Ureter (tissue), 1 donor: Measurements from ENCODE around the gene FUT7. TPM values are rescaled to one million over a fixed set of nuclear protein-coding genes. Genes with fewer than 3 reads are reported as not detected.

ENCODE experiments used
- DNase-seq: peaks from one replicate; pipeline ENCODE4 v3.0.0-alpha.2; 2020; ENCODE audit warnings: low spot score
- total RNA-seq: library from RNA; stranded (reverse); gene quantifications from one replicate; pipeline ENCODE4 v1.2.4, GENCODE V29; 2023
- donor health status: DM: yes; HTN: yes; CAD: no.

Gene FUT7
- total RNA-seq, 1 donor from 2014 or later = not detected

DNA sequence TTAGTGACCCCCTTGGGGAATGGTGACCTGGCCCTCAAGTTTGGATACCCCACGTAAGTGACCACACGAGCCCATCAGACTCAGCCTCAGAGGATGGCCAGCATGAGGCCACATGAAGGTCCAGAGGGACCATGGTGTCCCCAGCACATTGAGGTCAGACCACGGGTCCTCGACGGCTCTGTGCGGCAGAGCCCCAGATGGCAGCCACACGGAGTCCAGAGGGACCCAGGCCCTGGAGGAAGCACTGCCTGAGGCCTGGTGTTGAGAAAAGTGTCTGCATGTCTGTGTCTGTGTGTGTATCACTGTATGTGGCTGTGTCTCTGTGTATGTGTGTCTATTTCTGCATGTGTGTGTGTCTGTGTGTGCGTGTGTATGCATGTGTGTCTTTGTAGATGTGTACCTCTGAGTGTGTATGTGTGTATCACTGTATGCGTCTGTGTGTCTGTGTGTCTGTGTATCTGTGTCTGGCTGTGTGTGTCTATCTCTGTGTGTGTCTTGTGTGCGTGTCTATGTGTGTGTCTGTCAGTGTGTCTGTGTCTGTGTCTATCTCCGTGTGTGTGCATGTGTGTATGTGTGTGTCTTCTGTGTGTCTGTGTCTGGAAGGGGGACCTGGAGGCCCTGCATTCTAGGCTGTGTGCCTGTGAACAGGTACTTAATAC, 48.1 kb downstream of the FUT7 start:
- no peak for DNase-seq

GRCh38 chr9:136983167-136983566, 48.7 kb downstream of the FUT7 start:
- no peak for DNase-seq

DNA sequence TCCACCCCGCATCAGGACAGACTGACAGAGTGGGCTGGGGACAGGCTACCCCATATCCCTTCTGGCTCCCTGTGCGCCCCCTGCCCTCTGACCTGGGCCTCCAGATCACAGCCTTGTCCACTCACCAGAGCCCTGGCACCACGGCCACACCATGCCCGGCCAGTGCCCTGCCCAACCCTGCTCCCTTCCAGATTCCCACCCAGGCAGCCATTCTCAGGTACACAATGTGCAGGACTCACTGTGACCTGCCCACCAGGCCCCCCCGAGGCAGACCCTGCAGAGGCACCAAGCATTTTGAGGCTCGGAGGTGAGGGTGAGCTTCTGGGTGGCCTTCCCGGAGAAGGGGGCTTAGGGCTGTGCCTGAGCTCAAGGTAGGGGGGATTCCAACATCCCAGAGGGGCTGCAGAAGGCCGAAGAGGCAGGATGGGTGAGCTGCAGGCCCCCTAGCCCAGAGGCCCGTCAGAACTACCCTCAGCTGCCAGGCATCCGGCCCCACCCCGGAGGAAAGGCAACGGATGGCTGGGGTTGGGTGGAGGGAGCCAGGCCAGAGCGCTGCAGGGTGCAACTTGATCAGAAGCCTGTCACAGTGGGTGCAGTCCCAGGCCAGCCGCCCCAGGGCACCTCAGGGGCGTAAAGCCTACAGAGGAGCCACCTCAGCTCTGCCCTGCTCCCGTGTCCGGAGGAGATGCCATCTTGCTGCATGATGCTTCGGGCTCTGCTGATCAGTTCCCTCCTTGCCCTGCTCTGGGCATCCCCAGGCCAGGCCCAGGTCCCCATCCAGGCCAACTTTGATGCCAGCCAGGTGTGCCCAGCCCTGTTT, 49.4 kb downstream of the FUT7 start, which contains the start of gene LCNL1:
Gene LCNL1 (plus strand): TSS at position 762 of the 820 bp plus-strand sequence. CDS start 594 bp downstream, outside the sequence.
- no peak for DNase-seq

DNA sequence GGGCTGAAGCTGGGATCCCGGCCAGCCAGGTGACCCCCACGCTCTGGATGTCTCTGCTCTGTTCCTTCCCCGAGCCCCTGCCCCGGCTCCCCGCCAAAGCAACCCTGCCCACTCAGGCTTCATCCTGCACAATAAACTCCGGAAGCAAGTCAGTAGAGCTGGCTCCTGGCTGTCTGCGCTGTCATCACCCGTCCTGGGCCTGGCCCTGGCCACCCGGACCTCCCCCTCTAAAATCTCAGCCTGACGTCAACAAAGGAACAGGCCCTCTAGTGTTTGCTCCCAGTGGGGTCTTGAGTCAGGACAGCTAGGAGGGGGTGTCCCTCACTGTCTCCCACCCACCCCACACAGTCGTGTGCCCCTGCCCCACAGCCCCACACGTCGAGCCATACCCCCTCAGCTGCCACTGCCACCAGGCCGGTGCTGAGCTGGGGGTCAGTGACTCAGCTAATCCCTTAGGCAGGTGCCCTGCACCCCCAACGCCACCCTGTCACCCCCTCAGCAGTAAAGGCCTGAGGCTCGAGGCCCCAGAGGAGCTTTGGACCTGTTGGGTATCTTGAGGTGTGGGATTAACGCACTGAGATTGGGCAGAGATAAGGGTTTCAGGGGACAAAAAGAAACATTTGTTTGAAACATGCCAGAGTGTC, 50.2 kb downstream of the FUT7 start:
- no peak for DNase-seq

GRCh38 chr9:136980669-136981478, 51.0 kb downstream of the FUT7 start:
- DNase-seq = no peak

Other genes starting within 250 kb of the FUT7 start
- 80.8 TPM for gene TMEM141, start 240.7 kb downstream of the FUT7 start, total RNA-seq
- gene CCDC183, start 235.8 kb downstream of the FUT7 start, total RNA-seq = 0.18 TPM
- 60.2 TPM for gene RABL6, start 224.1 kb downstream of the FUT7 start, total RNA-seq
- 4.8 TPM for gene AJM1, start 189.6 kb downstream of the FUT7 start, total RNA-seq
- 109 TPM for gene PHPT1, start 182.7 kb downstream of the FUT7 start, total RNA-seq
- gene MAMDC4, start 179.7 kb downstream of the FUT7 start, total RNA-seq = 10.7 TPM
- gene EDF1, start 165.8 kb downstream of the FUT7 start, total RNA-seq = 338 TPM
- 16.4 TPM for gene TRAF2, start 145.6 kb downstream of the FUT7 start, total RNA-seq
- gene FBXW5, start 87.3 kb downstream of the FUT7 start, total RNA-seq = 62.4 TPM
- gene C8G, start 86.8 kb downstream of the FUT7 start, total RNA-seq = 1.6 TPM
- gene LCN12, start 79.8 kb downstream of the FUT7 start, total RNA-seq = 3.4 TPM
- 111 TPM for gene PTGDS, start 54.6 kb downstream of the FUT7 start, total RNA-seq
- 1.7 TPM for gene LCNL1, start 49.1 kb downstream of the FUT7 start, total RNA-seq
- 51.5 TPM for gene PAXX, start 39.7 kb downstream of the FUT7 start, total RNA-seq
- 3.6 TPM for gene CLIC3, start 35.5 kb downstream of the FUT7 start, total RNA-seq
- gene ABCA2, start 3.9 kb downstream of the FUT7 start, total RNA-seq = 25.7 TPM
- 138 TPM for gene NPDC1, start 14.1 kb upstream of the FUT7 start, total RNA-seq
- gene ENTPD2, start 22.0 kb upstream of the FUT7 start, total RNA-seq = 1.3 TPM
- 1.6 TPM for gene SAPCD2, start 38.5 kb upstream of the FUT7 start, total RNA-seq
- 12.7 TPM for gene UAP1L1, start 45.4 kb upstream of the FUT7 start, total RNA-seq
- gene MAN1B1, start 54.9 kb upstream of the FUT7 start, total RNA-seq = 57.8 TPM
- 157 TPM for gene DPP7, start 82.6 kb upstream of the FUT7 start, total RNA-seq
- 0.21 TPM for gene GRIN1, start 107.1 kb upstream of the FUT7 start, total RNA-seq
- gene LRRC26, start 138.0 kb upstream of the FUT7 start, total RNA-seq = not detected
- gene TMEM210, start 140.0 kb upstream of the FUT7 start, total RNA-seq = not detected
- 74.5 TPM for gene ANAPC2, start 156.5 kb upstream of the FUT7 start, total RNA-seq
- 58.3 TPM for gene SSNA1, start 156.6 kb upstream of the FUT7 start, total RNA-seq
- 17.6 TPM for gene TPRN, start 168.7 kb upstream of the FUT7 start, total RNA-seq
- gene TMEM203, start 173.6 kb upstream of the FUT7 start, total RNA-seq = 36.2 TPM
- 20.3 TPM for gene NDOR1, start 173.6 kb upstream of the FUT7 start, total RNA-seq
- gene RNF208, start 190.2 kb upstream of the FUT7 start, total RNA-seq = 6.5 TPM
- 1.9 TPM for gene CYSRT1, start 193.1 kb upstream of the FUT7 start, total RNA-seq
- gene RNF224, start 195.4 kb upstream of the FUT7 start, total RNA-seq = 0.34 TPM
- not detected for gene SLC34A3, start 198.8 kb upstream of the FUT7 start, total RNA-seq
- 351 TPM for gene TUBB4B, start 209.2 kb upstream of the FUT7 start, total RNA-seq
- gene STPG3, start 219.2 kb upstream of the FUT7 start, total RNA-seq = not detected
- 45.2 TPM for gene NELFB, start 223.2 kb upstream of the FUT7 start, total RNA-seq
- gene TOR4A, start 245.6 kb upstream of the FUT7 start, total RNA-seq = 15.4 TPM